NCI-H524 (cell line): Measurements from ENCODE around the gene GSK3B.

ENCODE experiments used
- DNase-seq, 2 experiments: peaks; one replicate each; lab custom pipeline; 2025; lab: John Stamatoyannopoulos, UW

GSK3B gene

GRCh38 chr3:120093911-120094775 lies at the start of gene GSK3B:
Gene GSK3B, minus strand, starts transcription at chr3:120094447. Its CDS starts 1,013 bp downstream, at chr3:120093434.
- peak in 1 of 2 experiments; percentile 88 for DNase-seq

- no peak for DNase-seq
These were observed 49.4 kb upstream of the GSK3B start for GRCh38 chr3:120143676-120144075.

- no peak for DNase-seq
These were observed 48.0 kb upstream of the GSK3B start for GRCh38 chr3:120142236-120142635.

GRCh38 chr3:120140098-120140742 lies 46.0 kb upstream of the GSK3B start:
- no peak for DNase-seq

- DNase-seq = no peak
These were observed 44.9 kb upstream of the GSK3B start for GRCh38 chr3:120139140-120139539.

GRCh38 chr3:120137548-120137947 lies 43.3 kb upstream of the GSK3B start:
- peak in 1 of 2 experiments; percentile 12 for DNase-seq

GRCh38 chr3:120130656-120131055 lies 36.4 kb upstream of the GSK3B start:
- peak in 1 of 2 experiments; percentile 70 for DNase-seq

- DNase-seq = peak in 1 of 2 experiments; percentile 68
These were observed 35.7 kb upstream of the GSK3B start for GRCh38 chr3:120129718-120130513.

- peak; percentile 97 to 98 for DNase-seq
These were observed 34.8 kb upstream of the GSK3B start for GRCh38 chr3:120129051-120129450.

- peak in 1 of 2 experiments; percentile 22 for DNase-seq
These were observed 31.7 kb upstream of the GSK3B start for GRCh38 chr3:120125992-120126391.

- no peak for DNase-seq
These were observed 25.7 kb upstream of the GSK3B start for GRCh38 chr3:120119846-120120510.

- DNase-seq = no peak
These were observed 20.7 kb upstream of the GSK3B start for GRCh38 chr3:120114981-120115380.

- no peak for DNase-seq
These were observed 20.1 kb upstream of the GSK3B start for GRCh38 chr3:120114376-120114775.

- DNase-seq = no peak
These were observed 19.2 kb upstream of the GSK3B start for GRCh38 chr3:120113128-120114116.

- peak in 1 of 2 experiments; percentile 53 for DNase-seq
These were observed 17.7 kb upstream of the GSK3B start for GRCh38 chr3:120111898-120112297.

- no peak for DNase-seq
These were observed 9.0 kb upstream of the GSK3B start for GRCh38 chr3:120103276-120103675.

GRCh38 chr3:120102674-120103073 lies 8.4 kb upstream of the GSK3B start:
- no peak for DNase-seq

- peak; percentile 40 to 75 for DNase-seq
These were observed 8.0 kb upstream of the GSK3B start for GRCh38 chr3:120102232-120102631.

GRCh38 chr3:120101624-120102023 lies 7.4 kb upstream of the GSK3B start:
- no peak for DNase-seq

- no peak for DNase-seq
These were observed 6.5 kb upstream of the GSK3B start for GRCh38 chr3:120100711-120101110.

GRCh38 chr3:120098710-120099109 lies 4.5 kb upstream of the GSK3B start:
- DNase-seq = no peak
